Esophagus muscularis mucosa (tissue), 4 donors: ENCODE results near the gene RGS19. TPM values are rescaled to one million over a fixed set of nuclear protein-coding genes. Genes with fewer than 3 reads are reported as not detected.

Experiments used
- DNase-seq: peaks from one replicate; pipeline ENCODE4 v3.0.0-alpha.2; 2017; ENCODE audit errors: extremely low spot score
- H3K27ac ChIP-seq, 4 donors: fragments of 200-600 bp; sonication (generic); replicated peaks in 1 of 4; 1 replicate in 3 of 4; 2 replicates in 1 of 4; pipeline ENCODE4 v1.5.1; 2016 to 2019; ENCODE audit warnings: mild to moderate bottlenecking in 1 of 4
- H3K27me3 ChIP-seq, 4 donors: fragments of 200-600 bp; sonication (generic); one replicate each; pipeline versions ENCODE4 v1.5.1 to v1.6.0; 2016 to 2019
- H3K36me3 ChIP-seq, 4 donors: fragments of 200-600 bp; sonication (generic); one replicate each; pipeline ENCODE4 v1.5.1; 2016 to 2019
- H3K4me1 ChIP-seq, 4 donors: fragments of 200-600 bp; sonication (generic); one replicate each; pipeline ENCODE4 v1.5.1; 2016 to 2019
- H3K4me3 ChIP-seq, 4 donors: fragments of 200-600 bp; sonication (generic); 1 replicate in 2 of 4; 2 replicates in 2 of 4; pipeline ENCODE4 v1.5.1; 2016 to 2019; ENCODE audit warnings: mild to moderate bottlenecking in 4 of 4, moderate library complexity in 1 of 4
- H3K9me3 ChIP-seq, 4 donors: fragments of 200-600 bp; sonication (generic); 1 replicate in 3 of 4; 2 replicates in 1 of 4; pipeline ENCODE4 v1.5.1; 2016 to 2019
- CTCF ChIP-seq, 3 experiments: fragments of 200-600 bp in 2 of 3; fragments of 450-650 bp in 1 of 3; sonication (generic) in 2 of 3; IDR thresholded peaks; one replicate each; pipeline ENCODE4 v1.5.1; 2017 to 2019; ENCODE audit warnings: antibody characterized with exemption in 3 of 3, mild to moderate bottlenecking in 2 of 3, moderate library complexity in 1 of 3
- EP300 ChIP-seq: sonication (generic); formaldehyde crosslinking; IDR thresholded peaks from one replicate; pipeline ENCODE4 v1.6.1; 2017; ENCODE audit warnings: antibody characterized with exemption
- POLR2A ChIP-seq: fragments of 450-650 bp; IDR thresholded peaks from one replicate; pipeline ENCODE4 v1.6.1; 2017; ENCODE audit warnings: antibody characterized with exemption, moderate library complexity, mild to moderate bottlenecking, low read depth
- POLR2AphosphoS5 ChIP-seq, 2 donors: sonication (generic); formaldehyde crosslinking; IDR thresholded peaks; one replicate each; pipeline ENCODE4 v1.6.1; 2017; ENCODE audit warnings: antibody characterized with exemption in 2 of 2
- WGBS: methylation state at CpG from one replicate; pipeline ENCODE4 v1.1.5; 2018; 5-methylcytosine and 5-hydroxymethylcytosine counted together
- intact Hi-C: fragments of 100-400 bp; cut with DNase I; formaldehyde crosslinking; loops from one replicate; pipeline ENCODE4 v1.15.1; 2023
- total RNA-seq, 4 donors: library from RNA; depleted of rRNA; stranded (reverse); fragments of >200 nt; gene quantifications; one replicate each; pipeline versions ENCODE4 v1.1.0 to v1.2.1, GENCODE V29; 2016

Gene RGS19
- total RNA-seq, 4 donors from 2014 or later, result 11.4 to 17.7 (median 12.7) TPM

GRCh38 chr20:64103871-64104666 lies 24.8 kb upstream of the RGS19 start:
- Histone ChIP-seq H3K27me3 (peaks cover 0 to 85% (median 20%) of the 10 kb centered on the region in 4 donors), H3K4me3 (no peak overlapping the region), H3K4me1 (peaks cover 9 to 15% (median 12%) of the 10 kb centered on the region in 4 donors), H3K27ac (no peak overlapping the region), H3K9me3 (no peaks in the 10 kb centered on the region), H3K36me3 (no peaks in the 10 kb centered on the region)
- DNase-seq, result no peak
- 57% methylated on average over 12 of the region's 20 CpGs for WGBS
- intact Hi-C loops, result no loop called here
- TF ChIP-seq POLR2A (no peak), EP300 (no peak), CTCF (IDR thresholded peaks at IDR 0.05) (no peak), POLR2AphosphoS5 (IDR thresholded peaks at IDR 0.05) (no peak)

GRCh38 chr20:64102647-64103354 lies 23.5 kb upstream of the RGS19 start:
- peaks cover 9 to 15% (median 12%) of the 10 kb centered on the region in 4 donors for H3K4me1 ChIP-seq
- DNase-seq, result no peak
- H3K9me3 ChIP-seq, result no peaks in the 10 kb centered on the region
- peak overlapping the region in 2 of 4 donors; percentile 46 to 56 for H3K4me3 ChIP-seq
- H3K27ac ChIP-seq, result no peak overlapping the region
- 29% methylated on average over 25 of the region's 30 CpGs for WGBS
- H3K36me3 ChIP-seq, result peaks cover 0 to 6% (median 0%) of the 10 kb centered on the region in 4 donors
- intact Hi-C loops, result no loop called here
- H3K27me3 ChIP-seq, result peaks cover 0 to 87% (median 20%) of the 10 kb centered on the region in 4 donors
- no peak for TF ChIP-seq EP300
- no peak for TF ChIP-seq POLR2A
- no peak for TF ChIP-seq POLR2AphosphoS5 (IDR thresholded peaks at IDR 0.05)
- TF ChIP-seq CTCF (IDR thresholded peaks at IDR 0.05), result no peak

- TF ChIP-seq CTCF (IDR thresholded peaks at IDR 0.05) (peak; percentile 30 to 62 (median 46)), POLR2A (no peak), POLR2AphosphoS5 (IDR thresholded peaks at IDR 0.05) (no peak)
- H3K9me3 ChIP-seq, result no peaks in the 10 kb centered on the region
- H3K36me3 ChIP-seq, result peaks cover 0 to 6% (median 0%) of the 10 kb centered on the region in 4 donors
- peaks cover 0 to 85% (median 20%) of the 10 kb centered on the region in 4 donors for H3K27me3 ChIP-seq
- intact Hi-C loops, result no loop called here
- H3K4me3 ChIP-seq, result peak overlapping the region; percentile 36 to 56 (median 44)
- no peak for DNase-seq
- 62% methylated on average over 2 of the region's 64 CpGs for WGBS
- H3K27ac ChIP-seq, result no peak overlapping the region
- peaks cover 9 to 15% (median 12%) of the 10 kb centered on the region in 4 donors for H3K4me1 ChIP-seq
Measured at GRCh38 chr20:64101731-64102621, 22.7 kb upstream of the RGS19 start.

- no peak for TF ChIP-seq POLR2AphosphoS5 (IDR thresholded peaks at IDR 0.05)
- TF ChIP-seq CTCF (IDR thresholded peaks at IDR 0.05), result no peak
- no peak for TF ChIP-seq POLR2A
- TF ChIP-seq EP300, result no peak
- DNase-seq, result no peak
- H3K27ac ChIP-seq, result no peak overlapping the region
- no peaks in the 10 kb centered on the region for H3K9me3 ChIP-seq
- no peak overlapping the region for H3K4me3 ChIP-seq
- peaks cover 0 to 86% (median 21%) of the 10 kb centered on the region in 4 donors for H3K27me3 ChIP-seq
- WGBS, result 81% methylated on average over 9 of the region's 9 CpGs
- H3K4me1 ChIP-seq, result peaks cover 9 to 15% (median 12%) of the 10 kb centered on the region in 4 donors
- intact Hi-C loops, result no loop called here
- H3K36me3 ChIP-seq, result peaks cover 0 to 6% (median 0%) of the 10 kb centered on the region in 4 donors
Measured at GRCh38 chr20:64100946-64101688, 21.8 kb upstream of the RGS19 start.
